ENCODE data around the gene ADGRF5.

ADGRF5 gene

GRCh38 chr6:46819561-46819960 lies 102.2 kb downstream of the ADGRF5 start:
- DNase-seq: no peak

- DNase-seq: no peak
Measured at GRCh38 chr6:46816626-46817025, 105.1 kb downstream of the ADGRF5 start.

GRCh38 chr6:46815130-46815529 lies 106.6 kb downstream of the ADGRF5 start:
- no peak for DNase-seq

GRCh38 chr6:46808806-46809205 lies 112.9 kb downstream of the ADGRF5 start:
- no peak for DNase-seq
